ENCODE data around the gene PCDHGB6.

DNA sequence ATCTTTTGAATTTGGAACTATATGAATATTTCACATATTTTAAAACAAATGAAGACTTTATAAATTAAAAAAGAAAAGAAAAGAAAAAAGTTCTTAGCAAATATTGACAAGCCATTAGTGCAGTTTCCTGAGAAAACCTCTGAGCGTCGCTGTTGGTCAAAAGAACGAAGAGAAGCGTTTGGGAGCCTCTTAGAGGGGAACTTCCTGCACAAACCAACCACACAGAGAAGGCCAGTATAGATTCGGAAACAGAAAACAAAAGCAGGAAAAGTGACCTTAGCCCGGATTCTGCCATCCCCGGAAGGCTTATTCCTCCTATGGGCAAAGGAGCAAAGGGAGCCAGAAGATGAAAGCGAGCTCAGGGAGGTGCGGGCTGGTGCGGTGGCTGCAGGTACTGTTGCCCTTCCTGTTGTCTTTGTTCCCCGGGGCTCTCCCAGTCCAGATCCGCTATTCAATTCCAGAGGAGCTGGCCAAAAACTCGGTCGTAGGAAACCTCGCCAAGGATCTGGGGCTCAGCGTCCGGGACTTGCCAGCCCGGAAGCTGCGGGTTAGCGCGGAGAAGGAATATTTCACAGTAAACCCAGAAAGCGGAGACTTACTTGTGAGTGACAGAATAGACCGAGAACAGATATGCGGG lies 47.9 kb upstream of the PCDHGB6 start, which contains the start of gene PCDHGB2:
- TF ChIP-seq CTCF (IDR thresholded peaks at IDR 0.05; ENCODE audit: insufficient read depth, low read length, poor library complexity, severe bottlenecking) = peak; percentile 76
- no peak for TF ChIP-seq EZH2phosphoT487 (conservative IDR thresholded peaks at IDR 0.05; ENCODE audit: low read length)

Measured in SU-DHL-6 (cell line).